GM18868 (cell line): Measurements from ENCODE around the gene ADAR.

ENCODE experiments used
- ATAC-seq: cut with Tn5 transposase; IDR thresholded peaks from one replicate; pipeline ENCODE4 v1.9.1; 2021; ENCODE audit warnings: mild to moderate bottlenecking, moderate library complexity; ENCODE audit not compliant: unreplicated experiment

ADAR gene

GRCh38 chr1:154619181-154619948, 11.4 kb upstream of the ADAR start:
- no peak for ATAC-seq

DNA sequence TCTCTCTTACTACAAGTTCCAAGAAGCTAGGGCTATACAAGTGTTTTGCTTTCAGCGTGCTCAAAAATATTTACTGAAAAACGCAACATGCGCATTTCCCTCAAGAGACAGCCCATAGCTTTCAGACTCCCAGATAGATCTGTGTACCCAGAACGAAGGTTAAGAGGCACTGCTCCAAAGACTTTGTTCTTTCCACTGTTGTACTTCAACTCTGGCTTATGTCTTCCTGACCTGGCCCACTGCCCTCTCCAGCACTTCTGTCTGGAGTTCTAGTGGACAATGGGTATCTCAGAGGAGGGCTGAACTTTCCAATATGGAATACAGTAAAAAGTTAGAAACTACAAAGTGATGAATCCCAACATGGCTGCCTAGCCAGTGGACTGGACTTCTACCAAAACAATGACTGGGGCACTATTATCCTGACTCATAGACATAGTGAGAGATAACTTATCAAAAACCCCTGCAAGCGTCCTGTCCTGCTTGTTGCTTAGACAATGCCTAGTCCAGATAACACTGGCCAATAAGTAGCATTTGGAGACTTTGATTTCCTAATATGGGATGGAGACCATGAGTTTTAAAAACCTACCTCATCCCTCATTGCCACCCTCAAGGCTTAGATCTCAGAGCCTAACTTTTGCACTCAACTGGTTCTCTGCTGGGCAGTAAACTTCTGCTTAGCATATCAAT, 8.8 kb upstream of the ADAR start:
- no peak for ATAC-seq

DNA sequence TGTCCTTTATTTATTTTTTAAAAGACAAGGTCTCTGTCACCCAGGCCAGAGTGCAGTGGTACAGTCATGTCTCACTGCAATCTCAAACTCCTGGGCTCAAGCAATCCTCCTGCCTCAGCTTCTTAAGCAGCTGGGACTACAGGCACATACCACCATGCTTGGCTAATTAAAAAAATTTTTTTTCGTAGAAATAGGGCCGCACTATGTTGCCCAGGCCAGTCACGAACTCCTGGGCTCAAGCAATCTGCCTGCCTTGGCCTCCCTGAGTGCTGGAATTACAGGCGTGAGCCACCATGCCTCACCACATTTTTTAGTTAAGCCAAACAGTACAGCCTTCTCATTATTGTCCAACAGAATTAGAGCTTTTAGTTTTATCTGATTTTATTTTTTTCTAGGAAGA, 7.4 kb upstream of the ADAR start:
- no peak for ATAC-seq

GRCh38 chr1:154614901-154615300, 6.9 kb upstream of the ADAR start:
- ATAC-seq: no peak

DNA sequence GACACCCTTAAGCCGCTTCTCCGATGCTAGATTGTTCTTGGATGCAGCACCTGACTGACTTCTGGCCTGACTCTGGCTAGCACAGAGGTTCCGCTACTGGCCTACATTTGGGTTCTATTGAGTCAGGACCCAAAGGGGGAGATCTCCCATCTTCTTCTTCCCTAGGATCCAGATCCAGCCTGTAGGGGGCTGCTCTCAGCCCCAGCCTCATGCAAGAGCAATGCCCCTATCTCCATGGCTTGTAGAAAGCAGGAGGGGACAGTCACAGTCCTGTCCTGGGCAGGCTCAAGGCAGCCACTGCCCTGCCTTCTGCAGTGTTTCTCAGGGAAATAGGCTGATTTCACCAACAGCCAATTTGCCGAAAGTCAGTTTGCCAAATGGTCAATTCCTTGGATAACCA, 6.3 kb upstream of the ADAR start:
- ATAC-seq: no peak

DNA sequence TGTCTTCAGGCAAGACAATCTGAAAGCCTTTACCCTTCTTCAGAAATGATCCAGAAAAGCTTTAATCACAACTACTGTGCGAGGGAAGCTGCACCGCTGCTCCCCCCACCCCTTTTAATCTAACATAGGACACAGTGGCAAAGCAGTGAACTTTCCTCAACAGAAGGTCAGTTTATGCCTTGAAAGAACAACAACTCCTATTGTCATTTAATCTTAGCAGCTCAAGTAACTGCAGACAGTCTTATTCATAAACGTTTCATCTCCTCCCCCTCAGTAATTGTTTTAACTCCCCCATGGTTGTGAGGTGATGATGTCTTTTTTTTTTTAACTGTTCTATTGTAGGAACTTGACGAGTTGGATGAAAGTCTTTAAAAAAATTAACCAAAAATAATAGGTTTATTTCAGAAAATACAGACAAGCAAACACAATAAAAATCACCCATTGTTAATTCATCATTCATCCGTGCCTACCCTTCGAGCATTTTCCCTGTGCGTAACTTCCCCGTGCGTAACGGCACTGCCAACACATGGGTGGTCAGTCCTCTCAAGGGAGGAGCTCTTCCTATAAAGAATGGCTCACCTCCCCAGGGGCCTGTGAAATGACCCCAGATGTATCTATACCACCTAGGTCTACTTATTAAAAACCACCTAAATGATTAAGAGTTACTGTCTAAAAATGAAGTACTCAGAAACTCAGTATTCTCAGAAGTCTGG, 3.3 kb upstream of the ADAR start:
- ATAC-seq: no peak

GRCh38 chr1:154609398-154610380, 1.7 kb upstream of the ADAR start:
- no peak for ATAC-seq

DNA sequence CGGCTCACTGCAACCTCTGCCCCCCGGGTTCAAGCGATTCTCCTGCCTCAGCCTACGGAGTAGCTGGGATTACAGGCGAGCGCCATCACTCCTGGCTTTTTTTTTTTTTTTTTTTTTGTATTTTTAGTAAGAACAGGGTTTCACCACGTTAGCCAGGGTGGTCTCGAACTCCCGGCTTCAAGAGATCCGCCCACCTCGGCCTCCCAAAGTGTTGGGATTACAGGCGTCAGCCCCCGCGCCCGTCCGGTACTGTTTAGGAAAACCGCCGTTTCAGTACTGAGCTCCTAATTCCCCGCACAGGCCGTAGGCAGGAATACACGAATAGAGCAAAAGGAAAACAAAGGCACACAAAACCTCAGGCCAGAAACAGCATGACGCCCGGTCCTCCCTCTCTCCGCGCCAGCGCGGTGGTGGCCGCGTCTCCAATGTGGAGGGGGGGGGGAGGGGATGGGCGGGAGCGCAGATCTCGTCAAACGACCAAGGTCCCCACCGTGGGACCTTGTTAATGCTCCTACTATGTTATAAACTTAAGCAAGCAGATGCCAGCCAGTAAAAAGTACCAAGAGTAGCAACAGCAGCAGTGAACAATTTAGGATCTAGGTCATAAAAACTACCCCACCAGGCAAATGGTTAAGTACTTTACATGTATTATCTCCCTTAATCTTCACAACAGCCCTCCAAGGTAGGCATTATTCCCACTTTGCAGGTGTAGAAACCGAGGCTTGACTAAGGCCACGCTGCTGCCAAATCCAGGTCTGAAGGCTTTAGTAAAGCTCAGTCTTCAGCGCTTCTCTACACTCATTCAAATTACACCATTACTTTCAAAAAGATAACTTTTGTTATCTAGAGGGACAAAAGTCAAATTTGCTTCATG, 648 bp upstream of the ADAR start:
- ATAC-seq: no peak

DNA sequence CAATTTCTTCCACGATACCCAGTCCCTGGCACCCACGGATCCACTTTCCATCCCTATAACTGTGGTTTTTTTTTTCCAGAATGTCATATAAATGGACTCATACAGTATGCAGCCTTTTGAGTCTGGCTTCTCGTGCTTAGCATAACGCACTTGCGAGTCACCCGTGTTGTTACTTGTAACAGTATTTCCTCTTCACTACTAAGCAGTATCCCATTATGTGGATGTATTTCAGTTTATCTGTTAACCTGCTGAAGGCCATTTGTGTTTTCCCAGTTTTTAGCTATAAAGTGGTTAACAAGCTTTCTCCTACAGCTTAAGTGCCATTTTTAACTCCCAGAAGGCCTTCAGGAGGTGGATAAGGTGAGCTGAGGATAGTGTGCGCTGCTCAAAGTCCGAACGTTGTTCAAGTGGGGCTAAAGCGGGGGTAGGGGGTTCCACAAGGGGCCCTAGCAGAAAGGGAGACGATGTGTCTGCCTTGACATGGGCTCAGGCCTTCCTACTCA, 829 bp downstream of the ADAR start:
- no peak for ATAC-seq

DNA sequence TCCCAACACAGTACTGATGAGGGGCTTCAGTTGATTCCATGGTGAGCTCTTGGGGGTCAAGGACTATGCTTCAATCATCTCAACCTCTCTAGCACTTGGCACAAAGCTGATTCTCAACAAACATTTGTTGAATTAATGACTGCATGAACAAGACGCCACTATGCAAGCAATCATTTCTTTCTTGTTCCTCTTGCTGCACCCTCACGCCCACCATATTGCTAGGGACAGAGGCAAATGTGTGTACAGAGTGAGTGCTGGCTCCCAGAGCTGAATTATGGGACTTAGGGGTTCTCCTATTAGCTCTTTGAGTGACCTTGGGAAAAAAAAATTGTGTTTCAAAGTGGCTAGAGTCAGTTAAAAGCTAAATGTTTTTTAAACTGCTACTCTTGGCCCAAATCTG, 2.5 kb downstream of the ADAR start:
- no peak for ATAC-seq

- ATAC-seq: no peak
Observed at GRCh38 chr1:154603317-154603716, 4.7 kb downstream of the ADAR start.

DNA sequence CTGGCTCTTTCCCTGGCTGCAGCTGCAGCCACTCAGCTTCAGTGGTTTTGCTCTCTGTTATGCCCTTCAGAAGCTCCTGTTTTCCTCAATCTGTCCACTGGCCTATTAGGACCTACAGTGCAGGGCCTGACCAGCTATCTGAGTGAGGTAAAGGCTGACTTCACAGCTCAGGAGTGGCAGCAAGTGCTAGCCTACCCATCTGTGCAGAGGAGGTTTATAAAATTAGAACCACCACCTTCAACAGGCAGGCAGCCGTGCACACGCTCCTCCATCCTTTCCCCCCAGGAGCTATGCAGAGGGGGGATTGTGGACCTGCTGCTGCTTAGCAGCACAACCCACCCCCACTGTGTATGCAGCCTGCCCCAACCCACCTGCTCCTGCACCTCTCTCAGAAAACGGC, 8.3 kb downstream of the ADAR start:
- no peak for ATAC-seq

DNA sequence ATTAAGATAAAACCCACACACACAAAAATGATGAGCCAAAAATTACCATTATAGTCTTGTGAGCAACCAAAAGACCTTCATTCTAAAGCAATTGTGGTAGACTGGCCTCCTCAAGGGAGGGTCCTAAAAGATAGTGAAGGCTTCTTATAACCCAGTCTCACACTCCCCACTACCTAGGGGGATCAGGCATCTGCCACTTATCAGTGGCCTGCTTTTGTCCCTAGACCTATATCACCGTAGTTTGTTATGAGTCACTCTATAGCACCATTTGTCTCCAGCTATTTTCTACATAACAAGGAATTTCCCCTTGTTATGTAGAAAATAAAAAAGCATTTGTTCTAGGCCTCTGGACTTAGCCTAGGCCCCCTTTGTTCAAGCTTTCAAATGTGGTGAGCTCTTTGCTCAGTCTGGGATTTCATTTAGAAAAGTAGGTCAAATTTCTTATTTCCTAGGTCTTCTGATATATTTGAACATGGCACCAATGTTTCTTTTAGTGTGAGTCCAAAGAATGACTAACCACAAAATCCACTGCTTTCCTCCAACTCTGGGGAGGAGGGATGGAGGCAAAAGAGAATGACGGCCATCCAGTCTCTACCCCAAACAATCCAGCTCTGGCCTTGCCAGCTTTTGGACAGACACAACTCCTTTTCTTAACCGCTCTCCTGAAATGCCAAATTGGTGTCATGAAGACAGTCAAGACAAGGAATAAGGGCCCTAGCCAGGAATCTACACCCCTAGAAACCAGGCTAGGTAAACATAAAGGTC, 8.9 kb downstream of the ADAR start:
- ATAC-seq: no peak

GRCh38 chr1:154595621-154596020, 12.4 kb downstream of the ADAR start:
- ATAC-seq: no peak

GRCh38 chr1:154594811-154595210, 13.2 kb downstream of the ADAR start:
- ATAC-seq: no peak

DNA sequence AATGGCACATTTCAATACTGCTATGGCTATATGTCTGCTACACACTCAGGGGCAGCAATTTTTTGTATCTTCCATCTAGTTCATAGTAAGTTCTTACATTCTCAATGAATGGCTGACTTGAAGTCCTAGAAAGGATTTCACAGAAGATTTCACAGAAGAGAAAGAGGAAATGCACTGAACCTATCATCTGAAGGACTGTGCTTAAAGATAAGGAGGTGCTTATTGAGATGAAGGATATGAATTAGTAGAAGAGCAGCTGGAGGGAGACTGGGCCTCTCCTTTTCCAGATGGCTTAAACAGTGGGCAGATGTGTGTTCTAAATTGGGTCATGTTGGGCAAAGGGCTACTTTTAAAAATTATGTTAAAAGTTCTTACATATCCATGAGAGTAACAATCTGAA, 14.6 kb downstream of the ADAR start:
- no peak for ATAC-seq

GRCh38 chr1:154591206-154591605, 16.8 kb downstream of the ADAR start:
- no peak for ATAC-seq

DNA sequence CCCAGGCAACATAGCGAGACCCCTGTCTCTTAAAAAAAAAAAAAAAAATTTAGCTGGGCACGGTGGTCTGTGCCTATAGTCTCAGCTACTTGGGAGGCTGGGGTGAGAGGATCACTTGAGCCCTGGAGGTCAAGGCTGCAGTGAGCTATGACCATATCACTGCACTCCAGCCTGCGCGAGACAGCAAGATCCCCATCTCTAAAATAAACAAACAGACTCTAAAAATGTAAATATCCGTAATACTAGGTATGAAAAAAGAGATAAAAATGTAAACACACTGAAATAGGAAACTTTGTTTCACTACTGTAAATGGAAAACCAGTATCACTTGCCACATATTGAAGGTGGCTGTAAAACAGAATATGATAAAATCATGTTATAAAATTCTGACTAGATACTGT, 17.2 kb downstream of the ADAR start:
- ATAC-seq: no peak

DNA sequence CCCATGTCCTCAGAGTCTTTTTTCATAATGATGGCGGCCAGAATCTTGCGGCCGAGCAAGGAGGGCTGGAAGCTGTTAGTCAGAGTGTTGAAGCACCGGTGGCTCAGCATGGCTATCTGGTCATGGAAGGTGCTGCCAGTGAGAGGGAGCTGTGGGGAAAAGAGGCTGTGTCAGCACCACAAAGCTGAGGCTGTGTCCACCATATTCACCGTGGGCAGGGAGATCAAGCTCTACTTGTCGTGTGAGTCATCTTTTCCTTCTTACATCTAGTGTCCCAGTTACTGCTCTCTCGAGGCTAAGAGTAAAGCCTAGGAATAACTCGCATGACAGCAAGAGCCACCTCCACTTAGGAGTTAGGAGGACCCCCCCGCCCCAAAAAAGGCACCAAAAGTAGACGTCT, 18.2 kb downstream of the ADAR start:
- ATAC-seq: no peak
